A549 (cell line): ENCODE measurements around the gene SNRPA. TPM values are rescaled to one million over a fixed set of nuclear protein-coding genes. Genes with fewer than 3 reads are reported as not detected.

ENCODE experiments used
- ATAC-seq, 2 experiments: fragments of 200-7000 bp in 1 of 2; fragments of >200 bp in 1 of 2; cut with Nextera tagmentation in 1 of 2; cut with Tn5 transposase in 1 of 2; 3 replicates each; pipeline versions ENCODE4 v1.8.0 to v1.9.1; 2018 to 2020; ENCODE audit warnings: mild to moderate bottlenecking in 1 of 2, moderate library complexity in 1 of 2
- CTCF ChIA-PET: fragments of 300-600 bp; sonication (Branson Sonifier 250); formaldehyde crosslinking; extraction: SDS; loops from one replicate; lab custom pipeline; 2021; ENCODE audit warnings: antibody characterized with exemption, inconsistent platforms; lab: Yijun Ruan, JAX
- POLR2A ChIA-PET: fragments of 350-600 bp; formaldehyde crosslinking; extraction: SDS; loops from one replicate; lab custom pipeline; 2021; ENCODE audit warnings: antibody characterized with exemption, inconsistent platforms; lab: Yijun Ruan, JAX
- DNase-seq, 2 experiments: peaks; one replicate each; pipeline versions ENCODE4 v3.0.0 to v3.0.0-alpha.2; 2011 to 2016; ENCODE audit warnings: low read depth in 1 of 2, low spot score in 1 of 2
- FAIRE-seq: peaks from 2 replicates; lab custom pipeline; 2011; peaks lifted over from hg19 to GRCh38; lab: Jason Lieb, UNC
- H3K27ac ChIP-seq, 2 experiments: fragments of >200 bp; sonication (Bioruptor Twin); formaldehyde crosslinking; 3 replicates each; pipeline ENCODE4 v1.5.1; 2016 to 2017
- H3K4me1 ChIP-seq: fragments of >200 bp; sonication (Bioruptor Twin); formaldehyde crosslinking; 3 replicates; pipeline ENCODE4 v1.6.1; 2016
- H3K4me2 ChIP-seq: fragments of >200 bp; sonication (Bioruptor Twin); formaldehyde crosslinking; 3 replicates; pipeline ENCODE4 v1.6.1; 2016
- H3K4me3 ChIP-seq: fragments of >200 bp; sonication (Bioruptor Twin); formaldehyde crosslinking; 3 replicates; pipeline ENCODE4 v1.5.1; 2016
- H3K9me3 ChIP-seq: fragments of >200 bp; sonication (Bioruptor Twin); formaldehyde crosslinking; 3 replicates; pipeline ENCODE4 v1.6.1; 2016
- BHLHE40 ChIP-seq: IDR thresholded peaks from 2 replicates; pipeline ENCODE4 v1.6.1; 2012; ENCODE audit warnings: low read depth, low read length, inconsistent platforms
- CTCF ChIP-seq: fragments of >200 bp; sonication (Bioruptor Twin); formaldehyde crosslinking; IDR thresholded peaks from 3 replicates; pipeline ENCODE4 v1.5.1; 2016
- E2F6 ChIP-seq: IDR thresholded peaks from 2 replicates; pipeline ENCODE4 v1.6.1; 2012; ENCODE audit warnings: low read depth, borderline replicate concordance
- ELK1 ChIP-seq: fragments of 150-350 bp; IDR thresholded peaks from 2 replicates; pipeline ENCODE4 v1.6.1; 2014; ENCODE audit warnings: low read depth, mild to moderate bottlenecking, low read length
- EP300 ChIP-seq, 2 experiments: fragments of >200 bp; sonication (Bioruptor Twin); formaldehyde crosslinking; IDR thresholded peaks; 2 replicates in 1 of 2; 3 replicates in 1 of 2; pipeline ENCODE4 v1.6.1; 2016 to 2017
- ESRRA ChIP-seq: fragments of 150-350 bp; IDR thresholded peaks from 2 replicates; pipeline ENCODE4 v1.6.1; 2014; ENCODE audit warnings: mild to moderate bottlenecking, low read length, borderline replicate concordance
- FOSL2 ChIP-seq, 2 experiments: fragments of 450-650 bp in 1 of 2; fragments of >200 bp in 1 of 2; sonication (Bioruptor Twin) in 1 of 2; formaldehyde crosslinking; IDR thresholded peaks; 2 replicates each; pipeline versions ENCODE4 v1.5.0 to v1.6.1; 2016 to 2020; ENCODE audit warnings: mild to moderate bottlenecking in 1 of 2, moderate library complexity in 1 of 2
- FOXS1 ChIP-seq: fragments of 250-450 bp; sonication (Bioruptor Pico); IDR thresholded peaks from 2 replicates; pipeline ENCODE4 v1.5.0; 2020; ENCODE audit warnings: mild to moderate bottlenecking, moderate library complexity
- GATA3 ChIP-seq: IDR thresholded peaks from 2 replicates; pipeline ENCODE4 v1.6.1; 2012; ENCODE audit warnings: borderline replicate concordance
- HDAC2 ChIP-seq: fragments of 200-600 bp; sonication (generic); IDR thresholded peaks from 2 replicates; pipeline ENCODE4 v1.6.1; 2016
- HMGXB4 ChIP-seq: fragments of 250-450 bp; sonication (Bioruptor Pico); IDR thresholded peaks from 2 replicates; pipeline ENCODE4 v1.5.0; 2021; ENCODE audit warnings: mild to moderate bottlenecking, moderate library complexity, borderline replicate concordance
- HOXA7 ChIP-seq: fragments of 250-450 bp; sonication (Bioruptor Pico); IDR thresholded peaks from 2 replicates; pipeline ENCODE4 v1.5.0; 2020; ENCODE audit warnings: mild to moderate bottlenecking, moderate library complexity
- HOXB13 ChIP-seq: fragments of 250-450 bp; sonication (Bioruptor Pico); IDR thresholded peaks from 2 replicates; pipeline ENCODE4 v1.5.0; 2020; ENCODE audit warnings: low read depth, mild to moderate bottlenecking, moderate library complexity
- KDM1A ChIP-seq: fragments of 200-600 bp; sonication (generic); IDR thresholded peaks from 2 replicates; pipeline ENCODE4 v1.6.1; 2016; ENCODE audit warnings: low read depth, mild to moderate bottlenecking
- MAFK ChIP-seq: fragments of 450-650 bp; IDR thresholded peaks from 2 replicates; pipeline ENCODE4 v1.6.1; 2014; ENCODE audit not compliant: partially characterized antibody
- NFE2L2 ChIP-seq: fragments of 150-350 bp; conservative IDR thresholded peaks from 2 replicates; pipeline ENCODE4 v1.6.1; 2014; ENCODE audit warnings: low read length
- NPAS2 ChIP-seq: fragments of 250-450 bp; sonication (Bioruptor Pico); IDR thresholded peaks from 2 replicates; pipeline ENCODE4 v1.8.0; 2022; ENCODE audit warnings: mild to moderate bottlenecking, moderate library complexity, borderline replicate concordance
- NR3C1 ChIP-seq: fragments of >200 bp; sonication (Bioruptor Twin); formaldehyde crosslinking; IDR thresholded peaks from 3 replicates; pipeline ENCODE4 v1.6.1; 2017
- POLR2AphosphoS2 ChIP-seq: conservative IDR thresholded peaks from 2 replicates; pipeline ENCODE4 v1.6.1; 2012; ENCODE audit warnings: low read length, improper control_type of control experiment, inconsistent platforms
- RAD21 ChIP-seq, 2 experiments: fragments of >200 bp in 1 of 2; sonication (Bioruptor Twin) in 1 of 2; formaldehyde crosslinking in 1 of 2; IDR thresholded peaks in 1 of 2; conservative IDR thresholded peaks in 1 of 2; 2 replicates in 1 of 2; 3 replicates in 1 of 2; pipeline ENCODE4 v1.6.1; 2012 to 2018; ENCODE audit warnings: inconsistent platforms in 1 of 2
- RCOR1 ChIP-seq: fragments of 150-350 bp; IDR thresholded peaks from 2 replicates; pipeline ENCODE4 v1.6.1; 2014; ENCODE audit warnings: antibody characterized with exemption, low read length, low read depth
- REST ChIP-seq: fragments of 200-600 bp; sonication (generic); IDR thresholded peaks from 2 replicates; pipeline ENCODE4 v1.6.1; 2016; ENCODE audit warnings: antibody characterized with exemption, mild to moderate bottlenecking, moderate library complexity
- SMC3 ChIP-seq: fragments of >200 bp; sonication (Bioruptor Twin); formaldehyde crosslinking; IDR thresholded peaks from 3 replicates; pipeline ENCODE4 v1.6.1; 2018; ENCODE audit warnings: inconsistent platforms
- TFCP2L1 ChIP-seq: fragments of 250-450 bp; sonication (Bioruptor Pico); IDR thresholded peaks from 2 replicates; pipeline ENCODE4 v1.5.0; 2021; ENCODE audit warnings: mild to moderate bottlenecking
- ZFP36 ChIP-seq: fragments of 450-650 bp; IDR thresholded peaks from 2 replicates; pipeline ENCODE4 v1.6.1; 2014; ENCODE audit warnings: borderline replicate concordance; ENCODE audit not compliant: partially characterized antibody
- ZSCAN20 ChIP-seq: fragments of 250-450 bp; sonication (Bioruptor Pico); IDR thresholded peaks from 2 replicates; pipeline ENCODE4 v1.8.0; 2022; ENCODE audit warnings: mild to moderate bottlenecking, moderate library complexity
- WGBS: methylation state at CpG from one replicate; pipeline ENCODE4 v1.1.6; 2017; ENCODE audit errors: missing lambda C conversion rate; 5-methylcytosine and 5-hydroxymethylcytosine counted together
- polyA plus RNA-seq, 4 experiments: library from polyadenylated mRNA; depleted of rRNA in 3 of 4; stranded (reverse); fragments of >200 nt; fragmentation: RNase III in 1 of 4; extraction: RNeasy Plus Mini Kit Qiagen cat#74134 plus additional on column Dnase treatment in 1 of 4; gene quantifications; 2 replicates in 3 of 4; 3 replicates in 1 of 4; pipeline ENCODE4 v1.2.3, GENCODE V29; 2011 to 2017
- TF ChIP-seq, protein P1 (sequence below): fragments of >200 bp; sonication (Bioruptor Twin); formaldehyde crosslinking; IDR thresholded peaks from 2 replicates; pipeline ENCODE4 v1.6.1; 2016
- TF ChIP-seq, protein P2 (sequence below): fragments of >200 bp; sonication (Bioruptor Twin); formaldehyde crosslinking; IDR thresholded peaks from 3 replicates; pipeline ENCODE4 v1.6.1; 2016

The SNRPA gene
- polyA plus RNA-seq, 2 of the 4 experiments (the other 2 are of a cell fraction), result 141 to 236 TPM

DNA sequence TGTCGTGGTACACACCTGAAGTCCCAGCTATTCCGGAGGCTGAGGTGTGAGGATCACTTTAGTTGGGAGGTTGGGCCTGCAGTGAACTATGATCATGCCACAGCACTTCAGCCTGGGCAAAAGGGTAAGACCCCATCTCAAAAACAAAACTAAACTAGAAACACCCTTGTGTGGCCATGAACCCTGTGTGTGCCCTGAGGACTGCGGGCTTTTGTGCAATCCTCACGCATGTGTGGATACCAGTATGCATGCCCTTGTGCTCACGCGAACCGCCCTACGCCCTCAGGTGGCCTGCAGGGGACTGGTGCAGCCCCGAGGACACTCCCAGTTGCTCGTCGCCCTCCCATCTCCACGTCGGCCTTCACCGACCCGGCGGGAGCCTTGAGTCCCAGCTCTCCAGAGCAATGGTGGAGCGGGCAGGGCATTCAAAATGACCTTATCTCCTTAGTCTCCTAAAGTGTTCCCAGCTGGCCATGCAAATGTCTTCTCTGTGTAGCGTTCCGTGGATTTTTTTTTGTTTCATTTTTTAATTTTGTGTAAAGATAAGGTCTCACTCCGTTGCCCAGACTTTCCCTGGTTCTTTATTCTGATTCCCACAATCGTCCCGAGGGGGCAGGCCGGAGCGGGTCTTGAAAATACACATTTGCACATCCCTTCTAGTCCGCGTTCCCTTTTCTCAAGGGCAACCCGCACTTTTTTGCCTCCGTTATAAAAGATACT, 47.1 kb downstream of the SNRPA start:
- ChIA-PET CTCF (interaction anchor here (0.6 to 15.7 kb wide), 41 partner anchors 9 to 468 kb away, joined by 3 to 162 read pairs (median 5); partner anchors contain the start of genes ACTMAP, COQ8B, RAB4B and SNRPA), POLR2A (interaction anchor here (0.6 to 2.3 kb wide), 21 partner anchors 9 to 466 kb away, joined by 3 to 76 read pairs (median 4); partner anchors contain the start of genes ACTMAP, C19orf47, COQ8B and HNRNPUL1)
- peak; percentile 93 to 99 for DNase-seq
- no peak for FAIRE-seq
- Histone ChIP-seq H3K4me3 (peak overlapping the region; percentile 84), H3K27ac (peak overlapping the region; percentile 95 to 96), H3K9me3 (no peaks in the 10 kb centered on the region), H3K4me2 (peak overlapping the region; percentile 59), H3K4me1 (peaks cover 39% of the 10 kb centered on the region)
- peak; percentile 75 to 83 for ATAC-seq
- WGBS, result 16% methylated on average over 28 of the region's 28 CpGs
- no peak for TF ChIP-seq ZSCAN20 (CRISPR knock-in tag)
- TF ChIP-seq HOXA7 (CRISPR knock-in tag), result no peak
- no peak for TF ChIP-seq EP300 (IDR thresholded peaks at IDR 0.05)
- peak; percentile 76; the same call in 1 of the 2 replicates for TF ChIP-seq TFCP2L1
- peak; percentile 67 for TF ChIP-seq CTCF
- TF ChIP-seq FOSL2 (IDR thresholded peaks at IDR 0.05), result no peak
- no peak for TF ChIP-seq FOSL2 (CRISPR knock-in tag; IDR thresholded peaks at IDR 0.05)
- TF ChIP-seq, protein P1, sequence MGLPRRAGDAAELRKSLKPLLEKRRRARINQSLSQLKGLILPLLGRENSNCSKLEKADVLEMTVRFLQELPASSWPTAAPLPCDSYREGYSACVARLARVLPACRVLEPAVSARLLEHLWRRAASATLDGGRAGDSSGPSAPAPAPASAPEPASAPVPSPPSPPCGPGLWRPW, result no peak
- TF ChIP-seq, protein P2, sequence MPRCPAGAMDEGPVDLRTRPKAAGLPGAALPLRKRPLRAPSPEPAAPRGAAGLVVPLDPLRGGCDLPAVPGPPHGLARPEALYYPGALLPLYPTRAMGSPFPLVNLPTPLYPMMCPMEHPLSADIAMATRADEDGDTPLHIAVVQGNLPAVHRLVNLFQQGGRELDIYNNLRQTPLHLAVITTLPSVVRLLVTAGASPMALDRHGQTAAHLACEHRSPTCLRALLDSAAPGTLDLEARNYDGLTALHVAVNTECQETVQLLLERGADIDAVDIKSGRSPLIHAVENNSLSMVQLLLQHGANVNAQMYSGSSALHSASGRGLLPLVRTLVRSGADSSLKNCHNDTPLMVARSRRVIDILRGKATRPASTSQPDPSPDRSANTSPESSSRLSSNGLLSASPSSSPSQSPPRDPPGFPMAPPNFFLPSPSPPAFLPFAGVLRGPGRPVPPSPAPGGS, result 0 out of 3 replicates have a peak, but pooled peaks have one; percentile 12
- TF ChIP-seq MAFK, result no peak
- TF ChIP-seq HMGXB4 (CRISPR knock-in tag), result no peak
- no peak for TF ChIP-seq NFE2L2
- TF ChIP-seq ZFP36, result no peak
- no peak for TF ChIP-seq FOXS1 (CRISPR knock-in tag)
- TF ChIP-seq RCOR1, result no peak
- TF ChIP-seq POLR2AphosphoS2, result no peak
- peak; percentile 11 to 33; a peak in 2 of 5 replicates for TF ChIP-seq RAD21 (conservative IDR thresholded peaks at IDR 0.05 in 1 of 2, IDR thresholded peaks at IDR 0.05 in 1 of 2)
- TF ChIP-seq BHLHE40, result no peak
- peak; percentile 46; the same call in 1 of the 3 replicates for TF ChIP-seq SMC3
- no peak for TF ChIP-seq ELK1
- TF ChIP-seq HOXB13 (CRISPR knock-in tag), result peak; percentile 52; the same call in 1 of the 2 replicates
- no peak for TF ChIP-seq REST
- TF ChIP-seq GATA3, result 0 out of 2 replicates have a peak, but pooled peaks have one; percentile 15
- TF ChIP-seq ESRRA, result 0 out of 2 replicates have a peak, but pooled peaks have one; percentile 2
- TF ChIP-seq NPAS2, result no peak
- TF ChIP-seq KDM1A, result no peak
- TF ChIP-seq NR3C1, result no peak
- TF ChIP-seq E2F6, result peak; percentile 83; the same call in 1 of the 2 replicates
- TF ChIP-seq HDAC2, result no peak
